Measurements from ENCODE around the gene CCDC154. TPM values are rescaled to one million over a fixed set of nuclear protein-coding genes. Genes with fewer than 3 reads are reported as not detected.
"Not testable (repeated sequence)": the region's sequence is repeated elsewhere in the genome, so short reads cannot be mapped to it uniquely, and the experiment has no call there.

Gene CCDC154
- polyA plus RNA-seq, 1 donor: 2.9 TPM

GRCh38 chr16:1471569-1472194 lies 27.3 kb upstream of the CCDC154 start:
- H3K9me3 ChIP-seq (ENCODE audit: control insufficient read depth, low read depth, low read length): no peaks in the 10 kb centered on the region
- WGBS (ENCODE audit: insufficient coverage, low lambda C conversion rate): 92% methylated on average over 2 of the region's 26 CpGs
- H3K27me3 ChIP-seq (ENCODE audit: control insufficient read depth, insufficient read depth, low read length): no peaks in the 10 kb centered on the region
- H3K4me3 ChIP-seq (ENCODE audit: low read length): no peak overlapping the region
- DNase-seq: no peak
- H3K36me3 ChIP-seq (ENCODE audit: control insufficient read depth, insufficient read depth, low read length): peaks cover 5% of the 10 kb centered on the region
- H3K27ac ChIP-seq (ENCODE audit: low read length): no peak overlapping the region
- peaks cover 24% of the 10 kb centered on the region for H3K4me1 ChIP-seq (ENCODE audit: control insufficient read depth, insufficient read depth, low read length)

DNA sequence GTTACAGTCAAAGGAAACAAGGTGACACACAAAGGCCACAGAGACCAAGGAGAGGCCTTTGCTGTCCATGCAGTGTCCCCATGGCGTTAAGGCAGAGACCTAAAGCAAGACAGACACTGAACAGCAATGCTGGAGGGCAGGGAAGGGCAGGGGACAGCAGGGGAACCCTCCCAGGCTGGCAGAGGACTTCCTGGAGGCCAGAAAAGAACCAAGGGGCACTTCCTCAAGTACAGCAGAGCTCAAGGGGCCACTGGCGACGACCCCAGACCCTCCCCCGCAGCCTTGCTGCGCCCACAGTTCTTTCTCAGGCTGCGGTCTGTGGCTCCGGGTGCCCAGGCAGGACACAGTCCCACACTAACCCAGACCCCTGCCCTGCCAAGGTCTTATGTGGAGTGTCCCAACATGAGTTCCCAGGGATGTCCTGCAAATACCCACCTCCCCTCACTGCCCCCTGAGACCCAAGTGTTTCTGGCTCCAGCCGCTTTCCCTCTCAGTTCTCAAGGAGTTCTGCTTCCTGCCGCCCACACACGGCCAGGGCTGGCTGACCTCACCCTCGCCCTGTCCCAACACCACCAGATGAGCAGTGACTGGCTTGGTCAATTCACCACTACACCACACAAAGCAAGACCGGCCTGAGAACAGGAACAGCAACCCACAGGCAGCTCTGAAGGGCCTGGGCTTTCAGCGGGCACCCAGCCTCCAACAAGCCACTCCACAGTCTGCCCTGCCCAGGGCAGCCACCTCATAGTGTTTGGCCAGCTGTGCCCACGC lies 26.3 kb upstream of the CCDC154 start:
- no peak for DNase-seq
- H3K27ac ChIP-seq (ENCODE audit: low read length): no peak overlapping the region
- H3K4me1 ChIP-seq (ENCODE audit: control insufficient read depth, insufficient read depth, low read length): peaks cover 22% of the 10 kb centered on the region
- H3K27me3 ChIP-seq (ENCODE audit: control insufficient read depth, insufficient read depth, low read length): no peaks in the 10 kb centered on the region
- no peak overlapping the region for H3K4me3 ChIP-seq (ENCODE audit: low read length)
- H3K9me3 ChIP-seq (ENCODE audit: control insufficient read depth, low read depth, low read length): no peaks in the 10 kb centered on the region
- WGBS (ENCODE audit: insufficient coverage, low lambda C conversion rate): no CpG with 5 or more reads among the region's 14 CpGs
- H3K36me3 ChIP-seq (ENCODE audit: control insufficient read depth, insufficient read depth, low read length): peaks cover 5% of the 10 kb centered on the region

DNA sequence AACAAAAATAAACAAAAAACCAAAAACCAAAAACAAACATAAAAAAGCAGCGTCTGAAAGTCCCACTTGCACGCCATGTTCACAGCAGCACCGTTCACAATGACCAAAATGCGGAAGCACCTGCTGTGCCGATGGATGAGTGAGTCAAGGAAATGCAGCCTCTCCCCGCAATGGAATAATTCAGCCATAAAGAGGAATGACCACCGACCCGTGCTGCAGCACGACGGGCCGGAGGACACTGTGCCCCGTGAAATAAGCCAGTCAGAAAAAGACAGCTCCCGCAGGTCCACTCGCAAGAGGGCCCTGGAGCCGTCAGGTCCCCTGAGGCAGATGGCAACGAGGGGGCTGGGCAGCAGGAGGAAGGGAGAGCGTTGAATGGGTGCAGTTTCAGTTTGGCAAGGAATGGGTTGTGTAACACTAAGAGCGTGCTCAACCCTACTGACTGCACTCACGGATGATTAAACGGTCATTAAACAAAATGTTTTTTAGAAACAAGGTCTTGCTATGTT lies 25.4 kb upstream of the CCDC154 start:
- H3K4me3 ChIP-seq (ENCODE audit: low read length): no peak overlapping the region
- 100% methylated on average over 1 of the region's 20 CpGs for WGBS (ENCODE audit: insufficient coverage, low lambda C conversion rate)
- peaks cover 5% of the 10 kb centered on the region for H3K36me3 ChIP-seq (ENCODE audit: control insufficient read depth, insufficient read depth, low read length)
- H3K27me3 ChIP-seq (ENCODE audit: control insufficient read depth, insufficient read depth, low read length): no peaks in the 10 kb centered on the region
- H3K9me3 ChIP-seq (ENCODE audit: control insufficient read depth, low read depth, low read length): no peaks in the 10 kb centered on the region
- H3K4me1 ChIP-seq (ENCODE audit: control insufficient read depth, insufficient read depth, low read length): peaks cover 17% of the 10 kb centered on the region
- H3K27ac ChIP-seq (ENCODE audit: low read length): no peak overlapping the region
- no peak for DNase-seq

DNA sequence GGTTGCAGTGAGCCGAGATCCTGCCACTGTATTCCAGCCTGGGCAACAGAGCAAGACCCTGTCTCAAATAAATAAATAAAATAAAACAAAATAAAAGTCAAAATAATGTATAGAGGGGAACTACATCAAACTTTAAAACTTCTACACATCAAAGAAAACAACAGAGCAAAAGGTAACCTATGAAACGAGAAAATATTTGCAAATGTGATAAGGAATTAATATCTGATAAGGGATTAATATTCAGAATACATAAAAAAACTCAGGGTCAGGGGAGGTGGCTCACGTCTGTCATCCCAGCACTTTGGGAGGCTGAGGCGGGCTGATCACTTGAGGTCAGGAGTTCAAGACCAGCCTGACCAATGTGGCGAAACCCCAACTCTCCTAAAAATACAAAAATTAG lies 24.8 kb upstream of the CCDC154 start:
- H3K36me3 ChIP-seq (ENCODE audit: control insufficient read depth, insufficient read depth, low read length); H3K9me3 ChIP-seq (ENCODE audit: control insufficient read depth, low read depth, low read length); H3K27me3 ChIP-seq (ENCODE audit: control insufficient read depth, insufficient read depth, low read length); H3K4me3 ChIP-seq (ENCODE audit: low read length); DNase-seq; H3K27ac ChIP-seq (ENCODE audit: low read length): not testable (repeated sequence)
- peaks cover 17% of the 10 kb centered on the region for H3K4me1 ChIP-seq (ENCODE audit: control insufficient read depth, insufficient read depth, low read length)
- 82% methylated on average over 1 of the region's 5 CpGs for WGBS (ENCODE audit: insufficient coverage, low lambda C conversion rate)

DNA sequence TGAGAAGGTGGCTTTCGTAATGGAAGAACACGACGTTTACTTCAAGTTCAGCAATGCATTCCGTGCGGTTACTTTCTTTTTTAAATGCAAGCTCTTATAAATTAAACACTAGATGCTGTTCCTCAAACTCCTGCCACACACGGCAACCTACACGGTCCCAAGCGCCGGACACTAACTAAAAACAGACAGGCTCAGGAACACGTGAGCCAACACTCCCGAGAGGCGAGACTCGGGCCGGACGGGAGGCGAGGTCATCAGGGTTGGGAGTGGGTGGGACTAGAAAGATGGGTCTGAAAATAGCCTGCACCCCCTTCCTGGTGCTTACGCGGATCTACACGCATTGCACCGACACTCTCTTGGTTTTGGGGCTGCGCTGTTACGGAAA lies 24.1 kb upstream of the CCDC154 start:
- peaks cover 14% of the 10 kb centered on the region for H3K36me3 ChIP-seq (ENCODE audit: control insufficient read depth, insufficient read depth, low read length)
- no peak overlapping the region for H3K4me3 ChIP-seq (ENCODE audit: low read length)
- no CpG with 5 or more reads among the region's 22 CpGs for WGBS (ENCODE audit: insufficient coverage, low lambda C conversion rate)
- no peak for DNase-seq
- no peaks in the 10 kb centered on the region for H3K27me3 ChIP-seq (ENCODE audit: control insufficient read depth, insufficient read depth, low read length)
- no peak overlapping the region for H3K27ac ChIP-seq (ENCODE audit: low read length)
- peaks cover 11% of the 10 kb centered on the region for H3K4me1 ChIP-seq (ENCODE audit: control insufficient read depth, insufficient read depth, low read length)
- no peaks in the 10 kb centered on the region for H3K9me3 ChIP-seq (ENCODE audit: control insufficient read depth, low read depth, low read length)

DNA sequence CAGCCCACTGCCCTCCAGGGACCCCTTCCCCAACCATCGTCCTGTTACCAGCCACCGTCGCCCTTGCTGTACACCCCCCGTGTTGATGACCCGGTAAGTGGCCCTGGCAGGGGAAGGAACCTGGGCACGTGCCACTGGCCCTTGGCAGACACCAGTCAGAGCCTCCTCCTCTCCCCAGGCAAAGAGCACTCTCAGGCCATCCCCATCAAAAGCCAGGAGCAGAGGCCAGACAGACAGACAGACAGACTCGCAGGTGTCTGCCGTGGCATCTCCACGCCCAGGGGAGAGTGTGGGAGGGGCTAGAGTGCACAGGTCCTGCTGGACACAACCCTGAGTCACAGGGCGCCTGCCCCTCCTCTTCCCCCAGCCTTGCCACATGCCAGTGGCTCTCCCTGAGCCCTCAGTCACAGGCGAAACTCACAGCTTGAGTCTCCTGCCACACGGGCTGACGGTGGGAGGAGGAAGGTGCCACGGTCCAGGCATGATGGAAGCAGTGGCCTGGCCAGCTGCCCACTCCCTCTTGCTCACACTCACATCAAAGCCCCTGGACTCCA lies 22.7 kb upstream of the CCDC154 start:
- peaks cover 14% of the 10 kb centered on the region for H3K36me3 ChIP-seq (ENCODE audit: control insufficient read depth, insufficient read depth, low read length)
- H3K27me3 ChIP-seq (ENCODE audit: control insufficient read depth, insufficient read depth, low read length): no peaks in the 10 kb centered on the region
- WGBS (ENCODE audit: insufficient coverage, low lambda C conversion rate): no CpG with 5 or more reads among the region's 14 CpGs
- no peak for DNase-seq
- H3K4me1 ChIP-seq (ENCODE audit: control insufficient read depth, insufficient read depth, low read length): peaks cover 4% of the 10 kb centered on the region
- H3K4me3 ChIP-seq (ENCODE audit: low read length): no peak overlapping the region
- no peak overlapping the region for H3K27ac ChIP-seq (ENCODE audit: low read length)
- no peaks in the 10 kb centered on the region for H3K9me3 ChIP-seq (ENCODE audit: control insufficient read depth, low read depth, low read length)

DNA sequence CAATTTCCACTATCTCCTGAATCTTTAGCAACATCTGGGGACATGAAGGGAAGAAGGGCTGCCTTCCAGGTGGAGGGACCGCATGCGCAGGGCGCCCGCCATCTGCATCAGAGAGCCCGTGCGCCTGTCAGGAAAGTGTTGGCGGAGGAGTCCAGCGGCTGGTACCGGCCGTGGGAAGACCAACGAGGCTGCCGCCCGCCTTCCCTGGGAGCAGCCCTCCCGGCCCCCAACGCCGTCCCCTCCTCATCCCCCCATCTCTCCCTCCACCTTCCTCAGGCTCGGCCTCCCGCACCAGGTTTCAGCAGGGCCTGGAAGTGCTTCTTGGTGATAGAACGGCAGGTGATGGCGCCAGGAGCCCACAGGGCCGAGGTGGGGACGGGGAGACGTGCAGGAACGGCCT lies 21.7 kb upstream of the CCDC154 start:
- no peak for DNase-seq
- no peaks in the 10 kb centered on the region for H3K27me3 ChIP-seq (ENCODE audit: control insufficient read depth, insufficient read depth, low read length)
- no peaks in the 10 kb centered on the region for H3K9me3 ChIP-seq (ENCODE audit: control insufficient read depth, low read depth, low read length)
- no peaks in the 10 kb centered on the region for H3K4me1 ChIP-seq (ENCODE audit: control insufficient read depth, insufficient read depth, low read length)
- no peak overlapping the region for H3K27ac ChIP-seq (ENCODE audit: low read length)
- H3K4me3 ChIP-seq (ENCODE audit: low read length): no peak overlapping the region
- WGBS (ENCODE audit: insufficient coverage, low lambda C conversion rate): 95% methylated on average over 4 of the region's 24 CpGs
- H3K36me3 ChIP-seq (ENCODE audit: control insufficient read depth, insufficient read depth, low read length): peaks cover 14% of the 10 kb centered on the region

GRCh38 chr16:1465567-1465915 lies 21.2 kb upstream of the CCDC154 start:
- Histone ChIP-seq H3K36me3 (ENCODE audit: control insufficient read depth, insufficient read depth, low read length) (peaks cover 20% of the 10 kb centered on the region), H3K4me1 (ENCODE audit: control insufficient read depth, insufficient read depth, low read length) (no peaks in the 10 kb centered on the region), H3K27me3 (ENCODE audit: control insufficient read depth, insufficient read depth, low read length) (no peaks in the 10 kb centered on the region), H3K27ac (ENCODE audit: low read length) (no peak overlapping the region), H3K4me3 (ENCODE audit: low read length) (no peak overlapping the region), H3K9me3 (ENCODE audit: control insufficient read depth, low read depth, low read length) (peaks cover 5% of the 10 kb centered on the region)
- WGBS (ENCODE audit: insufficient coverage, low lambda C conversion rate): no CpG with 5 or more reads among the region's 13 CpGs
- no peak for DNase-seq

GRCh38 chr16:1464894-1465566 lies 20.7 kb upstream of the CCDC154 start:
- no peak overlapping the region for H3K27ac ChIP-seq (ENCODE audit: low read length)
- no peaks in the 10 kb centered on the region for H3K4me1 ChIP-seq (ENCODE audit: control insufficient read depth, insufficient read depth, low read length)
- H3K27me3 ChIP-seq (ENCODE audit: control insufficient read depth, insufficient read depth, low read length): no peaks in the 10 kb centered on the region
- DNase-seq: no peak
- H3K9me3 ChIP-seq (ENCODE audit: control insufficient read depth, low read depth, low read length): peaks cover 6% of the 10 kb centered on the region
- no peak overlapping the region for H3K4me3 ChIP-seq (ENCODE audit: low read length)
- WGBS (ENCODE audit: insufficient coverage, low lambda C conversion rate): no CpG with 5 or more reads among the region's 33 CpGs
- H3K36me3 ChIP-seq (ENCODE audit: control insufficient read depth, insufficient read depth, low read length): peaks cover 25% of the 10 kb centered on the region

- no peaks in the 10 kb centered on the region for H3K4me1 ChIP-seq (ENCODE audit: control insufficient read depth, insufficient read depth, low read length)
- H3K27ac ChIP-seq (ENCODE audit: low read length): no peak overlapping the region
- H3K9me3 ChIP-seq (ENCODE audit: control insufficient read depth, low read depth, low read length): peaks cover 6% of the 10 kb centered on the region
- no peak overlapping the region for H3K4me3 ChIP-seq (ENCODE audit: low read length)
- no peaks in the 10 kb centered on the region for H3K27me3 ChIP-seq (ENCODE audit: control insufficient read depth, insufficient read depth, low read length)
- no CpG with 5 or more reads among the region's 41 CpGs for WGBS (ENCODE audit: insufficient coverage, low lambda C conversion rate)
- DNase-seq: no peak
- H3K36me3 ChIP-seq (ENCODE audit: control insufficient read depth, insufficient read depth, low read length): peaks cover 28% of the 10 kb centered on the region
These were observed 20.0 kb upstream of the CCDC154 start for GRCh38 chr16:1464196-1464893.

All from large intestine (tissue), 3 donors.